Measurements from ENCODE around the gene TXN2. TPM values are rescaled to one million over a fixed set of nuclear protein-coding genes. Genes with fewer than 3 reads are reported as not detected.

The TXN2 gene
- total RNA-seq, 4 donors from 2014 or later: 45.6 to 56.7 (median 52.2) TPM

GRCh38 chr22:36423461-36424404 is 57.7 kb downstream of the TXN2 start:
- no peak overlapping the region for H3K4me3 ChIP-seq (ENCODE audit: low read depth, poor library complexity, severe bottlenecking)
- no peak for DNase-seq (ENCODE audit: low spot score in 2 of 2)
- intact Hi-C loops (cut with DNase I; ENCODE audit: low total_unique reads): no loop called here
- 82 to 86% methylated on average over 16 of the region's 16 CpGs for WGBS, 2 donors
- TF ChIP-seq POLR2A (IDR thresholded peaks at IDR 0.05): no peak

- TF ChIP-seq CTCF (IDR thresholded peaks at IDR 0.05) (no peak), POLR2A (IDR thresholded peaks at IDR 0.05) (no peak)
- intact Hi-C loops (cut with DNase I; ENCODE audit: low total_unique reads): no loop called here
Measured at GRCh38 chr22:36422287-36423014, 59.0 kb downstream of the TXN2 start.

GRCh38 chr22:36419912-36420882 is 61.2 kb downstream of the TXN2 start:
- no peak overlapping the region for H3K4me3 ChIP-seq (ENCODE audit: low read depth, poor library complexity, severe bottlenecking)
- TF ChIP-seq POLR2A (IDR thresholded peaks at IDR 0.05) (no peak), CTCF (IDR thresholded peaks at IDR 0.05) (no peak)
- intact Hi-C loops (cut with DNase I; ENCODE audit: low total_unique reads): no loop called here
- DNase-seq (ENCODE audit: low spot score in 2 of 2): no peak
- WGBS, 2 donors: 60 to 76% methylated on average over 21 of the region's 21 CpGs

More at GRCh38 chr22:36422287-36423014, 59.0 kb downstream of the TXN2 start:
- DNase-seq (ENCODE audit: low spot score in 2 of 2): no peak
- no peak overlapping the region for H3K4me3 ChIP-seq (ENCODE audit: low read depth, poor library complexity, severe bottlenecking)
- WGBS, 2 donors: 87 to 91% methylated on average over 14 of the region's 14 CpGs

- no peak for DNase-seq (ENCODE audit: low spot score in 2 of 2)
Measured at GRCh38 chr22:36419177-36419911, 62.1 kb downstream of the TXN2 start.

GRCh38 chr22:36417281-36417686 is 64.2 kb downstream of the TXN2 start:
- intact Hi-C loops (cut with DNase I; ENCODE audit: low total_unique reads): no loop called here
- no peak overlapping the region for H3K4me3 ChIP-seq (ENCODE audit: low read depth, poor library complexity, severe bottlenecking)
- TF ChIP-seq POLR2A (IDR thresholded peaks at IDR 0.05): no peak
- no peak for TF ChIP-seq CTCF (IDR thresholded peaks at IDR 0.05)
- WGBS, 2 donors: 44 to 54% methylated on average over 9 of the region's 9 CpGs
- DNase-seq (ENCODE audit: low spot score in 2 of 2): peak in 1 of 2 donors; percentile 43

More at GRCh38 chr22:36419177-36419911, 62.1 kb downstream of the TXN2 start:
- H3K4me3 ChIP-seq (ENCODE audit: low read depth, poor library complexity, severe bottlenecking): no peak overlapping the region
- intact Hi-C loops (cut with DNase I; ENCODE audit: low total_unique reads): no loop called here
- TF ChIP-seq POLR2A (IDR thresholded peaks at IDR 0.05) (no peak), CTCF (IDR thresholded peaks at IDR 0.05) (peak in 1 of 3 donors; percentile 44)
- WGBS, 2 donors: 38 to 46% methylated on average over 13 of the region's 13 CpGs

Other genes starting within 250 kb of the TXN2 start
- gene APOL2, start 242.1 kb downstream of the TXN2 start, total RNA-seq: 10 to 100 TPM; 14.2 to 24.8 (median 20.0) TPM
- 1 to 10 TPM in 2 of 4 donors, under 1 TPM in 2; 0.46 to 4.1 (median 2.0) TPM for gene APOL1, start 228.5 kb downstream of the TXN2 start, total RNA-seq
- gene MYH9, start 93.7 kb downstream of the TXN2 start, total RNA-seq: 100 to 1,000 TPM; 258 to 335 (median 307) TPM
- gene FOXRED2, start 25.4 kb upstream of the TXN2 start, total RNA-seq: 10 to 100 TPM in 3 of 4 donors, 1 to 10 TPM in 1; 9.1 to 18.5 (median 14.6) TPM
- 100 to 1,000 TPM; 305 to 489 (median 386) TPM for gene EIF3D, start 47.5 kb upstream of the TXN2 start, total RNA-seq
- gene CACNG2, start 222.1 kb upstream of the TXN2 start, total RNA-seq: not detected